Spleen (tissue), 11 donors: ENCODE results near the gene WDR81. TPM values are rescaled to one million over a fixed set of nuclear protein-coding genes. Genes with fewer than 3 reads are reported as not detected.
"Not testable (repeated sequence)": the region's sequence is repeated elsewhere in the genome, so short reads cannot be mapped to it uniquely, and the experiment has no call there.

ENCODE experiments used
- DNase-seq: peaks from one replicate; pipeline ENCODE4 v3.0.0-alpha.2; 2020
- H3K27ac ChIP-seq, 8 donors: fragments of 200-600 bp; sonication (generic) in 7 of 8; 1 replicate in 4 of 8; 2 replicates in 4 of 8; pipeline versions ENCODE4 v1.5.0 to v1.8.0; 2016 to 2021; ENCODE audit warnings: inconsistent platforms in 4 of 8, mild to moderate bottlenecking in 4 of 8, moderate library complexity in 1 of 8
- H3K27me3 ChIP-seq, 7 donors: fragments of 200-600 bp; sonication (generic) in 6 of 7; replicated peaks in 1 of 7; 1 replicate in 4 of 7; 2 replicates in 3 of 7; pipeline versions ENCODE4 v1.5.0 to v1.8.0; 2016 to 2021; ENCODE audit warnings: inconsistent platforms in 3 of 7, mild to moderate bottlenecking in 1 of 7
- H3K36me3 ChIP-seq, 6 donors: fragments of 200-600 bp; sonication (generic) in 5 of 6; 1 replicate in 4 of 6; 2 replicates in 2 of 6; pipeline versions ENCODE4 v1.5.0 to v1.8.0; 2016 to 2021; ENCODE audit warnings: inconsistent platforms in 2 of 6
- H3K4me1 ChIP-seq, 6 donors: fragments of 200-600 bp; sonication (generic) in 5 of 6; 1 replicate in 3 of 6; 2 replicates in 3 of 6; pipeline versions ENCODE4 v1.5.0 to v1.8.0; 2016 to 2021; ENCODE audit warnings: inconsistent platforms in 3 of 6
- H3K4me3 ChIP-seq, 8 donors: fragments of 200-600 bp; sonication (generic) in 7 of 8; 1 replicate in 4 of 8; 2 replicates in 4 of 8; pipeline versions ENCODE4 v1.5.0 to v1.8.0; 2016 to 2021; ENCODE audit warnings: inconsistent platforms in 4 of 8, mild to moderate bottlenecking in 4 of 8, moderate library complexity in 2 of 8
- H3K9me3 ChIP-seq, 8 donors: fragments of 200-600 bp; sonication (generic) in 7 of 8; 1 replicate in 4 of 8; 2 replicates in 4 of 8; pipeline versions ENCODE4 v1.5.0 to v1.8.0; 2016 to 2021; ENCODE audit warnings: inconsistent platforms in 4 of 8
- CTCF ChIP-seq, 11 experiments: fragments of 200-600 bp in 7 of 11; fragments of 450-650 bp in 4 of 11; sonication (generic) in 4 of 11; IDR thresholded peaks in 8 of 11; conservative IDR thresholded peaks in 3 of 11; 1 replicate in 7 of 11; 2 replicates in 4 of 11; pipeline versions ENCODE4 v1.4.0 to v1.8.0; 2016 to 2021; ENCODE audit warnings: antibody characterized with exemption in 11 of 11, inconsistent platforms in 4 of 11, mild to moderate bottlenecking in 1 of 11
- POLR2A ChIP-seq, 3 donors: fragments of 450-650 bp; IDR thresholded peaks; one replicate each; pipeline ENCODE4 v1.5.1; 2017; ENCODE audit warnings: antibody characterized with exemption in 3 of 3, mild to moderate bottlenecking in 1 of 3
- POLR2AphosphoS5 ChIP-seq, 3 donors: sonication (generic); formaldehyde crosslinking; IDR thresholded peaks; one replicate each; pipeline ENCODE4 v1.5.1; 2017; ENCODE audit warnings: antibody characterized with exemption in 3 of 3
- WGBS, 5 donors: extraction: QIAGEN DNeasy Blood & Tissue Kit in 3 of 5; methylation state at CpG; one replicate each; pipeline versions ENCODE4 v1.1.5 to v1.1.7; 2013 to 2018; 5-methylcytosine and 5-hydroxymethylcytosine counted together
- intact Hi-C: fragments of 100-400 bp; cut with DNase I; formaldehyde crosslinking; loops from one replicate; pipeline ENCODE4 v1.15.0; 2023; ENCODE audit warnings: low total_unique reads
- polyA plus RNA-seq, 3 donors: library from polyadenylated mRNA; stranded (reverse); fragments of 200-250 nt; gene quantifications; one replicate each; pipeline ENCODE4 v1.2.1, GENCODE V29; 2013
- total RNA-seq, 7 donors: library from RNA; depleted of rRNA in 3 of 7; stranded (reverse); fragments of >200 nt in 3 of 7; fragmentation: NEBNext Ultra II Directional in 4 of 7; extraction: Animal tissue kit (Norgen Biotek cat#: 25700) in 4 of 7; gene quantifications; one replicate each; pipeline versions ENCODE4 v1.1.0 to v1.2.1, GENCODE V29; 2016 to 2021
- donor health status: healthy with polysubstance abuse.
- donor health status: DM: no; HTN: no; CAD: no; lungs with moderate emphysema.
- donor health status: DM: no; HTN: no; CAD: no.
- donor health status: Bipolar disorder and iron deficiency.
- donor health status: healthy.
- donor health status: DM: no; HTN: no; CAD: no.
- donor health status: DM: yes; HTN: yes; CAD: no.

WDR81 gene
- total and polyA plus RNA-seq, 10 donors: 16.2 to 74.7 (median 48.4) TPM

- Histone ChIP-seq H3K27me3 (no peaks in the 10 kb centered on the region), H3K36me3 (no peaks in the 10 kb centered on the region), H3K9me3 (no peaks in the 10 kb centered on the region), H3K4me3 (no peak overlapping the region), H3K4me1 (no peaks in the 10 kb centered on the region), H3K27ac (no peak overlapping the region)
- no peak for TF ChIP-seq CTCF (IDR thresholded peaks at IDR 0.05 in 8 of 11, conservative IDR thresholded peaks at IDR 0.05 in 3 of 11)
- no peak for TF ChIP-seq POLR2A (IDR thresholded peaks at IDR 0.05)
- no peak for TF ChIP-seq POLR2AphosphoS5 (IDR thresholded peaks at IDR 0.05)
- 83 to 94% (median 93%) methylated on average over 7 of the region's 7 CpGs for WGBS, 5 donors
- intact Hi-C loops: no loop called here
- DNase-seq: no peak
These were observed 31.2 kb upstream of the WDR81 start for GRCh38 chr17:1693339-1693738.

GRCh38 chr17:1695365-1695764 is 29.1 kb upstream of the WDR81 start:
- 77 to 88% (median 78%) methylated on average over 8 of the region's 8 CpGs for WGBS, 5 donors
- H3K27ac ChIP-seq: no peak overlapping the region
- TF ChIP-seq CTCF (IDR thresholded peaks at IDR 0.05 in 8 of 11, conservative IDR thresholded peaks at IDR 0.05 in 3 of 11) (no peak), POLR2A (IDR thresholded peaks at IDR 0.05) (no peak), POLR2AphosphoS5 (IDR thresholded peaks at IDR 0.05) (no peak)
- intact Hi-C loops: no loop called here
- H3K4me3 ChIP-seq: no peak overlapping the region
- DNase-seq: no peak
- no peaks in the 10 kb centered on the region for H3K4me1 ChIP-seq
- H3K36me3 ChIP-seq: no peaks in the 10 kb centered on the region
- no peaks in the 10 kb centered on the region for H3K9me3 ChIP-seq
- no peaks in the 10 kb centered on the region for H3K27me3 ChIP-seq

GRCh38 chr17:1697681-1698080 is 26.8 kb upstream of the WDR81 start:
- TF ChIP-seq POLR2A (IDR thresholded peaks at IDR 0.05) (no peak), POLR2AphosphoS5 (IDR thresholded peaks at IDR 0.05) (no peak), CTCF (IDR thresholded peaks at IDR 0.05 in 8 of 11, conservative IDR thresholded peaks at IDR 0.05 in 3 of 11) (no peak)
- DNase-seq: no peak
- Histone ChIP-seq H3K36me3 (no peaks in the 10 kb centered on the region), H3K27ac (no peak overlapping the region), H3K4me3 (no peak overlapping the region), H3K9me3 (no peaks in the 10 kb centered on the region), H3K4me1 (no peaks in the 10 kb centered on the region), H3K27me3 (no peaks in the 10 kb centered on the region)
- WGBS, 5 donors: 50 to 62% (median 52%) methylated on average over 5 of the region's 5 CpGs
- intact Hi-C loops: no loop called here

- H3K9me3 ChIP-seq, DNase-seq, H3K4me3 ChIP-seq, H3K27ac ChIP-seq, H3K36me3 ChIP-seq, H3K27me3 ChIP-seq, H3K4me1 ChIP-seq, intact Hi-C loops: not testable (repeated sequence)
- WGBS, 5 donors: 91 to 95% (median 94%) methylated on average over 5 of the region's 5 CpGs
These were observed 24.6 kb upstream of the WDR81 start for GRCh38 chr17:1699891-1700290.

GRCh38 chr17:1703063-1703462 is 21.4 kb upstream of the WDR81 start:
- TF ChIP-seq POLR2AphosphoS5 (IDR thresholded peaks at IDR 0.05): no peak
- TF ChIP-seq POLR2A (IDR thresholded peaks at IDR 0.05): no peak
- TF ChIP-seq CTCF (IDR thresholded peaks at IDR 0.05 in 8 of 11, conservative IDR thresholded peaks at IDR 0.05 in 3 of 11): no peak
- H3K27me3 ChIP-seq: peaks cover 0 to 9% (median 4%) of the 10 kb centered on the region in 7 donors
- H3K9me3 ChIP-seq: no peaks in the 10 kb centered on the region
- 54 to 67% (median 60%) methylated on average over 4 of the region's 4 CpGs for WGBS, 5 donors
- H3K27ac ChIP-seq: no peak overlapping the region
- H3K36me3 ChIP-seq: peaks cover 0 to 11% (median 0%) of the 10 kb centered on the region in 6 donors
- no peak overlapping the region for H3K4me3 ChIP-seq
- intact Hi-C loops: no loop called here
- no peak for DNase-seq
- no peaks in the 10 kb centered on the region for H3K4me1 ChIP-seq
